ENCODE data around the gene SH3D19. TPM values are rescaled to one million over a fixed set of nuclear protein-coding genes. Genes with fewer than 3 reads are reported as not detected.
"Not testable (repeated sequence)": the region's sequence is repeated elsewhere in the genome, so short reads cannot be mapped to it uniquely, and the experiment has no call there.

Gene SH3D19
- total and polyA plus RNA-seq, 2 experiments from 2014 or later = 16.2 to 18.3 TPM

GRCh38 chr4:151325949-151326246, 493 bp upstream of the SH3D19 start:
- no peak for DNase-seq (ENCODE audit: low read depth in 1 of 2, low spot score in 1 of 2)
- Histone ChIP-seq H3K27me3 (no peaks in the 10 kb centered on the region), H3K9me3 (ENCODE audit: low read depth) (no peaks in the 10 kb centered on the region), H3K27ac (no peak overlapping the region), H3K4me3 (peak overlapping the region; percentile 47), H3K4me1 (ENCODE audit: low read depth) (peaks cover 18% of the 10 kb centered on the region), H3K36me3 (no peaks in the 10 kb centered on the region)
- no peak for TF ChIP-seq CTCF (IDR thresholded peaks at IDR 0.05; ENCODE audit: low read depth, low read length)

GRCh38 chr4:151324752-151325110, 674 bp downstream of the SH3D19 start:
- peak overlapping the region; percentile 71 for H3K27ac ChIP-seq
- DNase-seq (ENCODE audit: low read depth in 1 of 2, low spot score in 1 of 2) = peak; percentile 25 to 36
- H3K36me3 ChIP-seq = no peaks in the 10 kb centered on the region

GRCh38 chr4:151324124-151324751, 1.2 kb downstream of the SH3D19 start:
- H3K9me3 ChIP-seq (ENCODE audit: low read depth) = no peaks in the 10 kb centered on the region
- no peaks in the 10 kb centered on the region for H3K36me3 ChIP-seq
- peaks cover 18% of the 10 kb centered on the region for H3K4me1 ChIP-seq (ENCODE audit: low read depth)
- peak overlapping the region; percentile 47 for H3K4me3 ChIP-seq
- no peak for TF ChIP-seq CTCF (IDR thresholded peaks at IDR 0.05; ENCODE audit: low read depth, low read length)
- H3K27me3 ChIP-seq = no peaks in the 10 kb centered on the region
- peak overlapping the region; percentile 71 for H3K27ac ChIP-seq
- DNase-seq (ENCODE audit: low read depth in 1 of 2, low spot score in 1 of 2) = peak in 1 of 2 donors; percentile 10

More at GRCh38 chr4:151324752-151325110, 674 bp downstream of the SH3D19 start:
- H3K4me3 ChIP-seq = peak overlapping the region; percentile 47
- no peaks in the 10 kb centered on the region for H3K9me3 ChIP-seq (ENCODE audit: low read depth)
- peaks cover 18% of the 10 kb centered on the region for H3K4me1 ChIP-seq (ENCODE audit: low read depth)
- H3K27me3 ChIP-seq = no peaks in the 10 kb centered on the region
- no peak for TF ChIP-seq CTCF (IDR thresholded peaks at IDR 0.05; ENCODE audit: low read depth, low read length)

GRCh38 chr4:151323667-151324066, 1.7 kb downstream of the SH3D19 start:
- Histone ChIP-seq H3K4me1 (ENCODE audit: low read depth) (peaks cover 18% of the 10 kb centered on the region), H3K9me3 (ENCODE audit: low read depth) (no peaks in the 10 kb centered on the region), H3K27ac (peak overlapping the region; percentile 0), H3K27me3 (no peaks in the 10 kb centered on the region), H3K36me3 (no peaks in the 10 kb centered on the region), H3K4me3 (peak overlapping the region; percentile 47)
- TF ChIP-seq CTCF (IDR thresholded peaks at IDR 0.05; ENCODE audit: low read depth, low read length) = no peak
- no peak for DNase-seq (ENCODE audit: low read depth in 1 of 2, low spot score in 1 of 2)

- Histone ChIP-seq H3K36me3 (no peaks in the 10 kb centered on the region), H3K9me3 (ENCODE audit: low read depth) (no peaks in the 10 kb centered on the region), H3K4me3 (peak overlapping the region; percentile 47), H3K27ac (no peak overlapping the region), H3K27me3 (no peaks in the 10 kb centered on the region), H3K4me1 (ENCODE audit: low read depth) (peaks cover 18% of the 10 kb centered on the region)
- TF ChIP-seq CTCF (IDR thresholded peaks at IDR 0.05; ENCODE audit: low read depth, low read length) = no peak
- DNase-seq (ENCODE audit: low read depth in 1 of 2, low spot score in 1 of 2) = no peak
Measured at GRCh38 chr4:151322570-151322969, 2.8 kb downstream of the SH3D19 start.

GRCh38 chr4:151322161-151322560, 3.2 kb downstream of the SH3D19 start:
- H3K27ac ChIP-seq; H3K4me3 ChIP-seq; H3K27me3 ChIP-seq; H3K9me3 ChIP-seq (ENCODE audit: low read depth); H3K36me3 ChIP-seq; DNase-seq (ENCODE audit: low read depth in 1 of 2, low spot score in 1 of 2): not testable (repeated sequence)
- peaks cover 18% of the 10 kb centered on the region for H3K4me1 ChIP-seq (ENCODE audit: low read depth)

All from cardiac muscle cell (in vitro differentiated cells and primary cell).